Non-pigmented ciliary epithelial cell (primary cell): ENCODE results near the gene KCNK6.
"Not testable (repeated sequence)": the region's sequence is repeated elsewhere in the genome, so short reads cannot be mapped to it uniquely, and the experiment has no call there.

Experiments
- DNase-seq: peaks from one replicate; pipeline ENCODE4 v3.0.0-alpha.2; 2010; ENCODE audit warnings: low read depth

KCNK6 gene

GRCh38 chr19:38362076-38362945 lies 42.7 kb downstream of the KCNK6 start:
- no peak for DNase-seq

- not testable (repeated sequence) for DNase-seq
Measured at GRCh38 chr19:38362946-38363688, 43.5 kb downstream of the KCNK6 start.

- DNase-seq, result no peak
Measured at GRCh38 chr19:38367041-38367440, 47.4 kb downstream of the KCNK6 start.

GRCh38 chr19:38369584-38369983 lies 49.9 kb downstream of the KCNK6 start:
- no peak for DNase-seq

GRCh38 chr19:38370299-38370698 lies 50.7 kb downstream of the KCNK6 start:
- no peak for DNase-seq

GRCh38 chr19:38371081-38371480 lies 51.4 kb downstream of the KCNK6 start:
- no peak for DNase-seq

- no peak for DNase-seq
Measured at GRCh38 chr19:38373907-38374331, 54.3 kb downstream of the KCNK6 start.

GRCh38 chr19:38374332-38375097 lies 54.9 kb downstream of the KCNK6 start, which contains the start of gene PSMD8:
TSS of gene PSMD8 (plus strand) at chr19:38374571. CDS start at chr19:38374602, 31 bp downstream.
- DNase-seq, result peak; percentile 87

GRCh38 chr19:38375098-38375493 lies 55.5 kb downstream of the KCNK6 start:
- DNase-seq, result no peak

GRCh38 chr19:38375748-38376147 lies 56.1 kb downstream of the KCNK6 start:
- no peak for DNase-seq

GRCh38 chr19:38376576-38376975 lies 56.9 kb downstream of the KCNK6 start:
- no peak for DNase-seq

- DNase-seq, result no peak
Measured at GRCh38 chr19:38377052-38377451, 57.4 kb downstream of the KCNK6 start.

- no peak for DNase-seq
Measured at GRCh38 chr19:38378866-38379265, 59.2 kb downstream of the KCNK6 start.

GRCh38 chr19:38381138-38381537 lies 61.5 kb downstream of the KCNK6 start:
- no peak for DNase-seq
